Neural cell (in vitro differentiated cells): ENCODE measurements around the gene FBLN5. TPM values are rescaled to one million over a fixed set of nuclear protein-coding genes. Genes with fewer than 3 reads are reported as not detected.

ENCODE experiments used
- H2AFZ ChIP-seq: fragments of 200-600, 300-800 bp; sonication (generic), shearing (Covaris generic); 2 replicates; pipeline ENCODE4 v1.6.0; 2014; ENCODE audit warnings: low read depth, mild to moderate bottlenecking, antibody characterized with exemption, low read length, moderate library complexity
- H3F3A ChIP-seq: fragments of 200-600 bp; shearing (Covaris generic); 2 replicates; pipeline ENCODE4 v1.6.1; 2016; ENCODE audit warnings: mild to moderate bottlenecking, moderate library complexity, mixed read lengths, antibody characterized with exemption, low read length; ENCODE audit not compliant: insufficient read depth, poor library complexity, severe bottlenecking
- H3K27ac ChIP-seq: fragments of 200-600, 300-800 bp; sonication (generic), shearing (Covaris generic); 2 replicates; pipeline ENCODE4 v1.5.1; 2014; ENCODE audit warnings: mild to moderate bottlenecking, low read length, moderate library complexity
- H3K27me3 ChIP-seq: fragments of 300-800, 200-600 bp; sonication (generic), shearing (Covaris generic); 2 replicates; pipeline ENCODE4 v1.6.0; 2014; ENCODE audit warnings: mild to moderate bottlenecking, low read depth, low read length, moderate library complexity; ENCODE audit not compliant: insufficient read depth
- H3K36me3 ChIP-seq: fragments of 300-800, 200-600 bp; sonication (generic), shearing (Covaris generic); 2 replicates; pipeline ENCODE4 v1.5.1; 2014; ENCODE audit warnings: mild to moderate bottlenecking, antibody characterized with exemption, low read length, moderate library complexity; ENCODE audit not compliant: insufficient read depth
- H3K4me2 ChIP-seq: fragments of 300-800, 200-600 bp; sonication (generic), shearing (Covaris generic); 2 replicates; pipeline ENCODE4 v1.6.0; 2014; ENCODE audit warnings: mild to moderate bottlenecking, low read length
- H3K4me3 ChIP-seq: fragments of 300-800, 200-600 bp; sonication (generic), shearing (Covaris generic); 2 replicates; pipeline ENCODE4 v1.5.1; 2014; ENCODE audit warnings: mild to moderate bottlenecking, low read length, moderate library complexity
- H3K79me2 ChIP-seq: fragments of 200-600 bp; shearing (Covaris generic); replicated peaks from 2 replicates; pipeline ENCODE4 v1.6.0; 2014; ENCODE audit warnings: mild to moderate bottlenecking, low read length, moderate library complexity; ENCODE audit not compliant: insufficient read depth
- H3K9ac ChIP-seq: fragments of 300-800, 200-600 bp; sonication (generic), shearing (Covaris generic); 2 replicates; pipeline ENCODE4 v1.6.1; 2016; ENCODE audit warnings: mild to moderate bottlenecking, low read length, mixed read lengths
- H3K9me2 ChIP-seq: fragments of 200-600 bp; shearing (Covaris generic); 2 replicates; pipeline ENCODE4 v1.6.1; 2016; ENCODE audit warnings: mild to moderate bottlenecking, low read length, mixed read lengths; ENCODE audit not compliant: insufficient read depth
- H3K9me3 ChIP-seq: fragments of 200-600, 300-800 bp; sonication (generic), shearing (Covaris generic); 2 replicates; pipeline ENCODE4 v1.6.1; 2016; ENCODE audit warnings: mild to moderate bottlenecking, mixed run types, low read length, moderate library complexity, mixed read lengths
- H4K20me1 ChIP-seq: fragments of 200-600 bp; shearing (Covaris generic); 2 replicates; pipeline ENCODE4 v1.6.1; 2016; ENCODE audit warnings: mild to moderate bottlenecking, mixed run types; ENCODE audit not compliant: insufficient read depth
- EP300 ChIP-seq: fragments of 450-650 bp; conservative IDR thresholded peaks from 2 replicates; pipeline ENCODE4 v1.6.1; 2014; ENCODE audit warnings: antibody characterized with exemption, mild to moderate bottlenecking, moderate library complexity; ENCODE audit not compliant: poor library complexity, severe bottlenecking
- EZH2 ChIP-seq: fragments of 200-600, 300-800 bp; shearing (Covaris generic), sonication (generic); IDR thresholded peaks from 2 replicates; pipeline ENCODE4 v1.6.1; 2014; ENCODE audit warnings: antibody characterized with exemption, low read length, borderline replicate concordance, mild to moderate bottlenecking; ENCODE audit not compliant: insufficient read depth, poor library complexity, severe bottlenecking
- MXI1 ChIP-seq: fragments of 450-650 bp; conservative IDR thresholded peaks from 2 replicates; pipeline ENCODE4 v1.6.1; 2014; ENCODE audit warnings: antibody characterized with exemption, mild to moderate bottlenecking; ENCODE audit not compliant: poor library complexity, severe bottlenecking
- POLR2AphosphoS5 ChIP-seq: IDR thresholded peaks from 2 replicates; pipeline ENCODE4 v1.6.1; 2012
- RAD21 ChIP-seq: fragments of 450-650 bp; conservative IDR thresholded peaks from 2 replicates; pipeline ENCODE4 v1.6.1; 2014; ENCODE audit warnings: antibody characterized with exemption, mild to moderate bottlenecking, moderate library complexity
- SMC3 ChIP-seq: fragments of 450-650 bp; conservative IDR thresholded peaks from 2 replicates; pipeline ENCODE4 v1.6.1; 2014; ENCODE audit warnings: antibody characterized with exemption, mild to moderate bottlenecking, moderate library complexity; ENCODE audit not compliant: poor library complexity
- TAF1 ChIP-seq: IDR thresholded peaks from 2 replicates; pipeline ENCODE4 v1.6.1; 2012; ENCODE audit warnings: low read depth
- polyA plus RNA-seq: library from polyadenylated mRNA; depleted of rRNA; stranded (reverse); fragments of >200 nt; gene quantifications from 2 replicates; pipeline ENCODE4 v1.2.3, GENCODE V29; 2014
- TF ChIP-seq, protein P1 (sequence below): IDR thresholded peaks from 2 replicates; pipeline ENCODE4 v1.6.1; 2012; ENCODE audit warnings: borderline replicate concordance
- TF ChIP-seq, protein P2 (sequence below): fragments of 450-650 bp; IDR thresholded peaks from 2 replicates; pipeline ENCODE4 v1.5.1; 2014; ENCODE audit warnings: antibody characterized with exemption, mild to moderate bottlenecking, moderate library complexity; ENCODE audit not compliant: poor library complexity, severe bottlenecking

The FBLN5 gene
- polyA plus RNA-seq, 1 donor from 2014 or later, result 1.5 TPM

DNA sequence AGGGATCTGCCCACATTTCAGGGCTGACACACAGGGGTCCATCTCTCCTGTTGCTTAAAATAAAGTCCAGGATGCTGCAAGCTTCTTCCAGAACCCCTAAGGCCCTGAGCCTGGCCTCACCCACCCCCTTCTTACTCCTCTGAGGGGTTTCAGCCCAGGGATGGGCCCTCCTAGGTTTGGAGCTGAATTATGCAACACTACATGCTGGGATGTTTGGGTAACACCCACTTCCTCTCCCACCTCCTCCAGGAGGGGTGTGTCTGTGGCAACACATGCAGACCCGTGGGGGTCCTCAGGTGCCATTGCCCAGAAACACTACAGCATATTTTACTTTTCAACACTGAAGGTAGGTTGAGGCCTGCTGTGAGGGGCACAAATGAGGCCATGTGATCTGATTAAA is 5.4 kb downstream of the FBLN5 start:
- no peak overlapping the region for H3K4me3 ChIP-seq
- no peak overlapping the region for H3K4me2 ChIP-seq
- H3K36me3 ChIP-seq, result no peaks in the 10 kb centered on the region
- H2AFZ ChIP-seq, result no peak overlapping the region
- H3K9me3 ChIP-seq, result no peaks in the 10 kb centered on the region
- H3F3A ChIP-seq, result no peaks in the 10 kb centered on the region
- H3K9ac ChIP-seq, result no peak overlapping the region
- no peak overlapping the region for H3K27ac ChIP-seq
- H3K27me3 ChIP-seq, result peaks cover 12% of the 10 kb centered on the region
- TF ChIP-seq EZH2 (no peak), MXI1 (no peak), SMC3 (no peak), EP300 (no peak), RAD21 (no peak), POLR2AphosphoS5 (no peak), TAF1 (no peak)
- TF ChIP-seq, protein P1, sequence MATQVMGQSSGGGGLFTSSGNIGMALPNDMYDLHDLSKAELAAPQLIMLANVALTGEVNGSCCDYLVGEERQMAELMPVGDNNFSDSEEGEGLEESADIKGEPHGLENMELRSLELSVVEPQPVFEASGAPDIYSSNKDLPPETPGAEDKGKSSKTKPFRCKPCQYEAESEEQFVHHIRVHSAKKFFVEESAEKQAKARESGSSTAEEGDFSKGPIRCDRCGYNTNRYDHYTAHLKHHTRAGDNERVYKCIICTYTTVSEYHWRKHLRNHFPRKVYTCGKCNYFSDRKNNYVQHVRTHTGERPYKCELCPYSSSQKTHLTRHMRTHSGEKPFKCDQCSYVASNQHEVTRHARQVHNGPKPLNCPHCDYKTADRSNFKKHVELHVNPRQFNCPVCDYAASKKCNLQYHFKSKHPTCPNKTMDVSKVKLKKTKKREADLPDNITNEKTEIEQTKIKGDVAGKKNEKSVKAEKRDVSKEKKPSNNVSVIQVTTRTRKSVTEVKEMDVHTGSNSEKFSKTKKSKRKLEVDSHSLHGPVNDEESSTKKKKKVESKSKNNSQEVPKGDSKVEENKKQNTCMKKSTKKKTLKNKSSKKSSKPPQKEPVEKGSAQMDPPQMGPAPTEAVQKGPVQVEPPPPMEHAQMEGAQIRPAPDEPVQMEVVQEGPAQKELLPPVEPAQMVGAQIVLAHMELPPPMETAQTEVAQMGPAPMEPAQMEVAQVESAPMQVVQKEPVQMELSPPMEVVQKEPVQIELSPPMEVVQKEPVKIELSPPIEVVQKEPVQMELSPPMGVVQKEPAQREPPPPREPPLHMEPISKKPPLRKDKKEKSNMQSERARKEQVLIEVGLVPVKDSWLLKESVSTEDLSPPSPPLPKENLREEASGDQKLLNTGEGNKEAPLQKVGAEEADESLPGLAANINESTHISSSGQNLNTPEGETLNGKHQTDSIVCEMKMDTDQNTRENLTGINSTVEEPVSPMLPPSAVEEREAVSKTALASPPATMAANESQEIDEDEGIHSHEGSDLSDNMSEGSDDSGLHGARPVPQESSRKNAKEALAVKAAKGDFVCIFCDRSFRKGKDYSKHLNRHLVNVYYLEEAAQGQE, result no peak
- TF ChIP-seq, protein P2, sequence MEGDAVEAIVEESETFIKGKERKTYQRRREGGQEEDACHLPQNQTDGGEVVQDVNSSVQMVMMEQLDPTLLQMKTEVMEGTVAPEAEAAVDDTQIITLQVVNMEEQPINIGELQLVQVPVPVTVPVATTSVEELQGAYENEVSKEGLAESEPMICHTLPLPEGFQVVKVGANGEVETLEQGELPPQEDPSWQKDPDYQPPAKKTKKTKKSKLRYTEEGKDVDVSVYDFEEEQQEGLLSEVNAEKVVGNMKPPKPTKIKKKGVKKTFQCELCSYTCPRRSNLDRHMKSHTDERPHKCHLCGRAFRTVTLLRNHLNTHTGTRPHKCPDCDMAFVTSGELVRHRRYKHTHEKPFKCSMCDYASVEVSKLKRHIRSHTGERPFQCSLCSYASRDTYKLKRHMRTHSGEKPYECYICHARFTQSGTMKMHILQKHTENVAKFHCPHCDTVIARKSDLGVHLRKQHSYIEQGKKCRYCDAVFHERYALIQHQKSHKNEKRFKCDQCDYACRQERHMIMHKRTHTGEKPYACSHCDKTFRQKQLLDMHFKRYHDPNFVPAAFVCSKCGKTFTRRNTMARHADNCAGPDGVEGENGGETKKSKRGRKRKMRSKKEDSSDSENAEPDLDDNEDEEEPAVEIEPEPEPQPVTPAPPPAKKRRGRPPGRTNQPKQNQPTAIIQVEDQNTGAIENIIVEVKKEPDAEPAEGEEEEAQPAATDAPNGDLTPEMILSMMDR, result no peak
- H3K79me2 ChIP-seq, result no peaks in the 10 kb centered on the region
- no peaks in the 10 kb centered on the region for H3K9me2 ChIP-seq
- no peaks in the 10 kb centered on the region for H4K20me1 ChIP-seq

DNA sequence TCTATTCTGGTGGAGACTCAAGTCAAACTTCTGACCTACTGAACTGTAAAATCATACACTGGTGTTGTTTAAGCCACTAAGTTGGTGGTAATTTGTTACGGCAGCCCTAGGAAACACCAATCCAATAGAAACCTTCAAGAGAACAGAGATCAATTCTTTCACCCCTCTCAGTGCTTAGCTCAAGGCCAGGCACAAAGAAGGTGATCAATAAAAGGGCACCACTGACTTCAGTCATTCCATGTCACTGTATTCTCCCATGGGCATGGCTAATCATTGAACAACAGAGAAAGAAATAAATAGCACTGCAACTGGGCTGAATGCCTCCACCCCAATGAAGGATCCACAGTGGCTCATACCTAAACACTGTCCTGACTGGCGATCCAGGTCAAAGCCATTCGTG is 7.3 kb downstream of the FBLN5 start:
- Histone ChIP-seq H3K4me2 (no peak overlapping the region), H3F3A (no peaks in the 10 kb centered on the region), H3K27ac (no peak overlapping the region), H3K9me3 (no peaks in the 10 kb centered on the region), H3K79me2 (no peaks in the 10 kb centered on the region), H3K4me3 (no peak overlapping the region), H3K9me2 (no peaks in the 10 kb centered on the region), H3K9ac (no peak overlapping the region), H2AFZ (no peak overlapping the region), H3K27me3 (no peaks in the 10 kb centered on the region), H3K36me3 (no peaks in the 10 kb centered on the region), H4K20me1 (no peaks in the 10 kb centered on the region)
- TF ChIP-seq RAD21, result no peak

DNA sequence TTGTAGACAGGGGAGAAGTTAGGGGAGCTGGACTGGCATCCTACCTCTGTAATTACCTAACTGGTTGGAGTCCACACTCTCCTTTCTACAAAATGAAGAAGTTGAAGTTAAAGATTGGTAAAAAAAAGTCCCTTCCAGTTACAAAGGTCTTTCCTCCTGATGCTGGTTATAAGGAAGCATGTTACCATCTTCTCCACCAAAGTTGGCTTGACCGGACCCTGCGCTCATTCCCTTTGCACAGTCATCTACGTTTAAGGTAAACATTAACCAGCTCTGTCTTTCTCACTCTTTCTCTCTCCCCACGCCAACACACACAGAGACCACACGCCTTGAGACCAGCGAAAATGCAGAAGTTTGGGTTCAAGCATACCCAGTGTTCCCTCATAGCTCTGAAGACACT is 11.9 kb downstream of the FBLN5 start:
- no peak overlapping the region for H3K4me3 ChIP-seq
- no peaks in the 10 kb centered on the region for H3K79me2 ChIP-seq
- no peaks in the 10 kb centered on the region for H4K20me1 ChIP-seq
- no peaks in the 10 kb centered on the region for H3K9me2 ChIP-seq
- H2AFZ ChIP-seq, result no peak overlapping the region
- H3F3A ChIP-seq, result no peaks in the 10 kb centered on the region
- H3K27ac ChIP-seq, result no peak overlapping the region
- no peaks in the 10 kb centered on the region for H3K9me3 ChIP-seq
- no peaks in the 10 kb centered on the region for H3K27me3 ChIP-seq
- no peak overlapping the region for H3K9ac ChIP-seq
- no peak overlapping the region for H3K4me2 ChIP-seq
- TF ChIP-seq, protein P2, result no peak
- no peak for TF ChIP-seq RAD21
- TF ChIP-seq, protein P1, result no peak
- TF ChIP-seq MXI1, result no peak
- no peaks in the 10 kb centered on the region for H3K36me3 ChIP-seq
